ENCODE measurements around the gene LCMT1.

Gene LCMT1

DNA sequence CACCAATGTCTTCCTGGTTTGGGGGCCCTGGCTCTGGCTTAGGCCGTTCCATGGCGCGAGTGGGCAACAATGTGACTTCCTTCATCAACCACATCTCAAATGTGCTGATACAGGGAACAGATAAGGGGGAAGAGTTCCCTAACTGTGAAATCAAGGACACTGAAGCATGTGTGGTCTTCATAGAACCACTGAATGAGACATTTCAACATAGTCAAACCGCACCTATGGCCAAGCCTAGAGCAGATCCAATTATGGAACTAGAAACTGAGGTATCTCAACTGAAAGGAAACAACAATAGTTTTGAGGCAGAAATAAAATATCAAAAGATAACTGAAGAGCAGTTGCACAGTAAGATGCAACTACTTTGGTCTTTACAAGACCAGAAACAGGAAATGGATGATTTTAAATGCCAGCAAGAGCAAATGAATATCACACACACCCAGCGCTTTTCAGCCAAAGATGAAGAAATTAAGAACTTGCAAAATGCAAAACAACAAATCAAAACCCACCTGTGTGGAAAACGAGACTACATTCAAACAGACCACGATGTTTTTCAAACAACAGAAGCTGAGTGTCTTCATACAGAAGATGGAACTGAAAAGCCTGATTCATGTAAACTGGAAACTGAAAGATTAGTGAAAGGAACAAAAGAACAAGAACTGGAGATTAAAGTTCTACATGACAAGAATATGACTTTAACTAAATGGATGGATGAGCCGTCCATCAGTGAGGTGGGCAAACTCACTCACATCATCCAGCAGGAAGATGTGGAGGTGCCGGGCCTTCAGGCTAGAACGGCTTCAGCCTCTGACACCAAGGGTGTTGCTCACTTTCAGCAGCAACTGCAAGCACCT, 18.1 kb upstream of the LCMT1 start:
- H3K4me3 ChIP-seq (ENCODE audit: control insufficient read depth, low read depth, low read length): no peak overlapping the region
- DNase-seq (ENCODE audit: low read depth): no peak
- no peak for TF ChIP-seq CTCF (IDR thresholded peaks at IDR 0.05; ENCODE audit: control insufficient read depth, insufficient read depth, low read depth, low read length, missing control alignments)

DNA sequence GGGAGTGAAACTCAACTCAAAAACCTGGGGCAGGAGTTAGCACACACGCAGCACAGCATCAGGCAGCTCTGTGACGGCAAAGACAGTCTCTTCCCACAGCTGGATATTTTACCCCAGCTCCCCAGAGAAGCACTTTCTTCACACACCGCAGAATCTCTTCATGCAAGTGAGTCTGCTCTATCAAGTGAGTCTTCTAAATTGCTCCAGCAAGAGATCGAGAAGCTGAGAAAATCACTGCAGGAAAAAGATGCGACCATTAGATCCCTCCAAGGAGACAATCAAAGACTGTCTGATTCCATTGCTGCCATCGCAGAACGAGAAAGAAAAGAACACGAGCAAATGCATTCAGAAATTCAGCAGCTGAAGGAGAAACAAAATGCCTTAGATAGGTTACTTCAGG, 16.9 kb upstream of the LCMT1 start:
- H3K4me3 ChIP-seq (ENCODE audit: control insufficient read depth, low read depth, low read length): no peak overlapping the region
- no peak for TF ChIP-seq CTCF (IDR thresholded peaks at IDR 0.05; ENCODE audit: control insufficient read depth, insufficient read depth, low read depth, low read length, missing control alignments)
- no peak for DNase-seq (ENCODE audit: low read depth)

DNA sequence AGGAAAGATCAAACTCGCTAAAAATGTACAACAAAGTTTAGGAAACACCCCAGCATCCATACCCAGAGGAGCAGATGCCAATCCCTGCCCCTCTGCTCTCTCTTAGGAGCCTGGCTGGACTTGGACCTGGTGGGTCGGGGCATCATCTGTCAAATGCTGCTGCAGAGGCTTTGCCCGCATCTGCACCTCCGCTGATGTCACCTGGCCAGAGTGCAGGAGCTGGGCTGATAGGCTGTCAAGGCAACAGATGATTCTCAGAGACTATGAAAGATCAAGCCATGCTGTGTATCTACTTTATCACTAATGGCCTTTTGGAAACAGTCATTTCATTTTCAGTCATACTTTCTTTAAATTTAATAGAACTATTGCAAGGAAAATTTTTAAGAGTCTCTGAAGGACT, 15.9 kb upstream of the LCMT1 start:
- no peak for DNase-seq (ENCODE audit: low read depth)
- TF ChIP-seq CTCF (IDR thresholded peaks at IDR 0.05; ENCODE audit: control insufficient read depth, insufficient read depth, low read depth, low read length, missing control alignments): no peak
- no peak overlapping the region for H3K4me3 ChIP-seq (ENCODE audit: control insufficient read depth, low read depth, low read length)

DNA sequence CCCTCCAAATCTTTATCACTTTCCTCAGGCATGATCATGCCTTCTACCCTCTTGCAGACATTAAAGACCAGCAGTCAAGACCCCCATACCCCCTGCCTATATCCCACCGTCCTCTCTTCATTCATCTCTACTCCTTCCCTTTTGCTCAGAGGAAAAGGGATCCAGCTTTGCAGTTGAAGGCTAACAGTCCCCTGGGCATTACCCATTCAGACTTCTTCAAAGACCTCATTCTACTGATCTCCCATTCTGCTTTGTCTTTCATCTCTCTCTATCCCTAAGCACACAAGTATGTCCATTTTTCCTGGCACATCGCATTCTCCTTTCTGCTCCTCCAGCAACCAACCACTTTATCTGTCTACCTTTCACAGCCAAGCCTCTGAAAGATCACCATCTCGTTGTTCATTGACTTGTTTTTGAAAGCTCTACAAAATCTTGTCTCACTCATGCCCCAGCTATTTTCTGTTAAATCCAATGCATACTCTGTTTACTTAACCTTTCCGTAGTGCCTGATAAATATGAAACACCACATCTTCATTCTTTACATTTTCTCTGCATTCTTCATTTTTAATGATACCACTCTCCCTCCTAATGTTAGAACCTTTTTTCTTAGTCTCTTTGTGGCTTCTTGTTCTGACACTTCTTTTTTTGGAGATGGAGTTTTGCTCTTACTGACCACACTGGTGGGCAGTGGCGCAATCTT, 14.1 kb upstream of the LCMT1 start:
- TF ChIP-seq CTCF (IDR thresholded peaks at IDR 0.05; ENCODE audit: control insufficient read depth, insufficient read depth, low read depth, low read length, missing control alignments): no peak
- no peak overlapping the region for H3K4me3 ChIP-seq (ENCODE audit: control insufficient read depth, low read depth, low read length)
- no peak for DNase-seq (ENCODE audit: low read depth)

- no peak for TF ChIP-seq CTCF (IDR thresholded peaks at IDR 0.05; ENCODE audit: control insufficient read depth, insufficient read depth, low read depth, low read length, missing control alignments)
- DNase-seq (ENCODE audit: low read depth): no peak
- H3K4me3 ChIP-seq (ENCODE audit: control insufficient read depth, low read depth, low read length): no peak overlapping the region
These were observed 11.0 kb upstream of the LCMT1 start for GRCh38 chr16:25100511-25100910.

GRCh38 chr16:25106567-25107465, 4.7 kb upstream of the LCMT1 start:
- peak; percentile 30 for TF ChIP-seq CTCF (IDR thresholded peaks at IDR 0.05; ENCODE audit: control insufficient read depth, insufficient read depth, low read depth, low read length, missing control alignments)
- peak overlapping the region; percentile 78 for H3K4me3 ChIP-seq (ENCODE audit: control insufficient read depth, low read depth, low read length)
- DNase-seq (ENCODE audit: low read depth): peak; percentile 29
